ENCODE results near the gene DDX1. TPM values are rescaled to one million over a fixed set of nuclear protein-coding genes. Genes with fewer than 3 reads are reported as not detected.

Gene DDX1
- total RNA-seq, 1 experiment from 2014 or later, result 62.6 TPM

Other genes starting within 250 kb of the DDX1 start
- 37.2 and 45.1 TPM in 2 replicates for gene NBAS, start 30.5 kb upstream of the DDX1 start, total RNA-seq (2014; rRNA removed)